Stimulated activated CD4-positive, alpha-beta T cell treated with anti-CD3 and anti-CD28 coated beads, Interleukin-4, amount 100 ng/mL, for 48 hours (primary cell): ENCODE data around the gene TPK1.
"Not testable (repeated sequence)": the region's sequence is repeated elsewhere in the genome, so short reads cannot be mapped to it uniquely, and the experiment has no call there.

Source experiments
- DNase-seq, 2 donors: peaks; one replicate each; pipeline ENCODE4 v3.0.0-alpha.2; 2020; ENCODE audit warnings: low read depth in 2 of 2

The TPK1 gene

GRCh38 chr7:144474800-144475615 lies 360.8 kb downstream of the TPK1 start:
- DNase-seq: no peak

DNA sequence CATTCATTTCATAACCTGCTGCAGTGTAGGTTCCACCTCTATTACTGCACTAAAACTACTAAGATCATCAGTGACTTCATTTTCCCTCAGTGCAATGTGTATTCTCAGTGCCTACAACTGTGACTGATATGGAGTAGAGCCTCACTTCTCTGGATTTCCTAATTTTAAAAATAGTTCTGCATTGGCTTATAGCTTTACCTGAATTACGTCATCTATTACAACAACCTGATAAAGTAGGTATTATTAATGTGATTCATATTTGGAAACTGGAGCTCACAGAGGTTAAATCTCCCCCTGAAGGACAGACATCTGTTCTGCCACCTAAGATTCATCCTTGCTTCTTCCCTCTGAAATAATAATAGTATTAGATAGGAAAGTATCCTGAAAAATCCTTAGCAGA lies 361.5 kb downstream of the TPK1 start:
- no peak for DNase-seq

DNA sequence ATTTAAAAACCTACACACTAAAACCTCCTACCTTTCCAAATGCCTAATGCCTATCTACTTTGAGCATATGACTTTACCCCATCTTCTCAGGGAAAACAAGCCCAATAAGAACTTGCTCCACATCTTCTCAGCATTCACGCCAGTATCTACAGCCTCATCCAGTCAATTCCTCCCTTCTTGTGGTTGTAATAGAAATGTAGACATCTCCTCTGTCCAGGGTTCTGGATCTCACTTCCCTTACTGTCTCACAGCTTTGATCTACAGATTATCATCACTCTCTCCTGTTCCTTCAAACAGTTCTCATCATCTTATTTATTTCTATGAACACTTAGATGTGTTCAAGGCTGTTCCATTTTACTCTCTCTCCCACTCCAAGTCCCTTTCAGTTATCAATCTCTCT lies 361.9 kb downstream of the TPK1 start:
- DNase-seq: no peak

GRCh38 chr7:144470078-144470477 lies 365.8 kb downstream of the TPK1 start:
- DNase-seq: no peak

DNA sequence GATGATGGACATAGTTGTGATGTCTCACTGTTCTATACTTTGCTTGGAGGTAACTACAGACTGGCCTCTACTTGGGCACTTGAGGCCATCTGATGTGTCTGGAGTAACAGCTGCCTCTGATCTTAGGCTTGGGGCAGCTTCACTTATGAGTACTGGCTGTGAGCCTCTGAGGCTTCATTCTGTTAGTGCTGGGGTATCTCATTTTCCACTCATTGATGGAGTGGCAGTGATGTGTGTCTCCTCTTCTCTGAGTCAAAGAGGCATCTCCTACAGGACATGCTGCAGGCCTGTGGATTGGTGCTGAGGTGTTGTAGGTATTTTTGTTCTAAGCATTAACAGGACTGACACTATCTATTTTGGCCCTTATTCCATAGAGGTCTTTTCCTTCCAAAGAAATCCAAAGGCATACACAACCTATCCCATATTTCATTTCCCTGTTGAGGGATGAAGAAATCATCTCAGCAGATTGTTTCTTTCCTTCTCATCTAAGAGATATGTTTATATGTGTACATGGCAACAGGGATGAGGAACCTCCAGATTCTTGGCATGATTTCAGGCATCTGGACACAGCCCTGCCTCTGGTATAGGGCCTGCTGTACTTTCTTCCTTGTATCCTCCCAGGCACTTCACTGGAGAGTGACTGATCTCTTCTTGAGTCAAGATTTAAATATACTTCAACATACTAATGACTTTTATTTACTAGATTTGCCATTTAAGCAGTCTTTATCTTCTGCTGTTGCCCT lies 366.7 kb downstream of the TPK1 start:
- no peak for DNase-seq

- DNase-seq: no peak
Measured at GRCh38 chr7:144459635-144460034, 376.2 kb downstream of the TPK1 start.

DNA sequence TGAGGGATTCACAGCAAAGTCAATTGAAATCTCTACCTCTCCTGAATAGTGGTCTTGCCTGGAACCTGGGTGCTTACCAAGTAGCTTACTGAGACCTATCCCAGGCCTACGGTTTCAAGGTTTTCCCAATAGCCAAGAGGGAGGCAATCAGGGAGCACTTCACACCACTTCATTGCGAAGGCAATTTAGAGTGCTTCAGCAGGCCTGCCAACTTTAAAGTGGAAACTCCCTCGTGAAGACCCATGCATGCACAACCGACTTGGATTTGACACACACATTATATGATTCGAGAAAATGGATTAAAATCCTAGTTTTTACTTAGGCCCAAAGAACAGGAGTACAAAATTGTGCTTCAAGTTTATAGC lies 380.8 kb downstream of the TPK1 start:
- DNase-seq: no peak

DNA sequence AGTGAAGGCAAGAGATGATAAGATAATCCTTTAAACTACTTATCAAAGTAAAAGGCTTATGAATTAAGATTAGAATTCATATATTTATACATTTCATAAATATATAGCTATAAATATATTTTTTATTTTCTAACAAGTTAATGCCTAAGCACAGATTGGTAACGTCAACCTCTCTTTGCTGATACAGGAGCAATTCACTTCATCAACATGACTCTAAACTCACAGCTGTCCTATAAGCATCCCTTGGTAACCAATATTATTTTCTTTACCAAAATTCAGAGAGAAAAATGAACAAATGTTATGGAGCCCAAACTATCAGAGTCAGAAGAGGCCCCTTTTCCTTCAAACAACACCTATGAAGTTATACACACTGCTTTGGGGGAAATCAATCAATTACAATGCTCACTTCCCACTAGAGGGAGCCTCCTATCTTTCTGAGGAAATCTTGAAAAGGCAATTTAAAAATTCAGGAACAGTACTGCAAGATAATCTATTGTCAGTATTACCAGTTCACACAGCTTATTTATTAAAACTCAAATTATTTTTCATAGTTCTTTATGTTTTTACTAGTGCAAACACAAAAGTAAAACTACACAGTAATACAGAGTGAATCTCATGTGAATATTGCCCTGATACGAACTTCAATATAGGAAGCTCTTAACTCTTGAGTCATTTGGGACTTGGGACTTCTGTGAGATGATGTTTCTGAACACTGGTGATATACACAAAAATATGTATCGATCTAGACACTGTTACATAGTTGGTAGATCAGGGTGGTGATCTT lies 381.4 kb downstream of the TPK1 start:
- DNase-seq: no peak

GRCh38 chr7:144452064-144452463 lies 383.8 kb downstream of the TPK1 start:
- no peak for DNase-seq

DNA sequence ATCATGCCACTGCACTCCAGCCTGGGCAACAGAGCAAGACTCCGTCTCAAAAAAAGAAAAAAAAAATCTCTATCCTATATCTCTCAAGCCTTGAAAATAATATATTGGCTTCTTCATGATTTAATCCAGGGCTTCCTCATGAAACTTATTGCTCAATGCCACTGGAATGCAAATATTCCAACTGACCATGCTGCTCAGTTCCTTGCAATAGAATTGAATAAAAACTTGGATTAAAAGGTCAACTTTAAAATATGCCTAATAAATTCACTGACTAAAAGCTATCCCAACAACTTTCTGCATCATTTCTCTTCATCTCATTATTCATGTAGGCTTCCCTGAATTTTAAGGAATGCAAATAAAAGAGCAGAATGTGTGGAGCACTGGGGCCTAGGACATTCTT lies 390.3 kb downstream of the TPK1 start:
- no peak for DNase-seq

DNA sequence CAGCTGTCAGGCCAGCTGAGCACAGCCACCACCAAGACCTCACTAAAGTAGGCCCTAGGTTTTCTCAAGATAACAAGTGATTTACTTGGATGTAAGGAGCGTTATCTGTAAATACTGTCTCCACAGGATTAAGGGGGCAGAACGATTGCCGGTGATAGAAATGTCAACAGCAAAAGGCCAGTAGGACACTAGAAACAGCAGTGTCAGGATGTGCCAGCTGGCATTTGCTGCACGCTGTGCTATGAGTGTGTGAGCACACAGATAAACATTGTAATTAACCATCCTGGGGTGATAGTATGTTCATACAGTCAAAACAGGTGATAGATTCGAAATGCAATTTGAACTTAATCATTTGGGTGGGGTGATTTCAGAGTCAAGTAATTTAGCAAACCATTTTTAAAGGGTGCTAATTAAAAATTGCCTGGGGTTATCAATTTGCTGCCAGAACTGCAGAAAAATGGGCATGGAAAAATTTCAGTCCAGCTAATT lies 396.1 kb downstream of the TPK1 start:
- no peak for DNase-seq

DNA sequence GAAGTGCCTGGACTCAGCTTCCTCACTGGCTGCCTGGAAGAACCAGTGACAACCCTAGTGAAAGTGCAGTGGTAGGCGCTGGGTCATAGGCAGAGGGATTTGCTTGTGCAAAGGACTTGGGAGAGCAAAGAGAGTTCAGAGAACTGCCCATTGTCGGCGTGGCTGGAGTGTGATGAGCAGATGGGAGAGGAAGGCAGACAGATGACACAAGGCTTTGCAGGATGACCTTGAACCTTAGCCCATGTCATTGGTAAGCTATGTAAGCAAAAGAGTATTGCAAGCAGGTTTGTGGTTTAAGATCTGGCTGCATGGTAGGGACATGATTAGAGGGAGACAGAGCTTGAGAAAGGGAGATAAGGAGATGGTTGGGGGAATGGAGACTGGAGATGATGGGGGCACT lies 397.1 kb downstream of the TPK1 start:
- no peak for DNase-seq

DNA sequence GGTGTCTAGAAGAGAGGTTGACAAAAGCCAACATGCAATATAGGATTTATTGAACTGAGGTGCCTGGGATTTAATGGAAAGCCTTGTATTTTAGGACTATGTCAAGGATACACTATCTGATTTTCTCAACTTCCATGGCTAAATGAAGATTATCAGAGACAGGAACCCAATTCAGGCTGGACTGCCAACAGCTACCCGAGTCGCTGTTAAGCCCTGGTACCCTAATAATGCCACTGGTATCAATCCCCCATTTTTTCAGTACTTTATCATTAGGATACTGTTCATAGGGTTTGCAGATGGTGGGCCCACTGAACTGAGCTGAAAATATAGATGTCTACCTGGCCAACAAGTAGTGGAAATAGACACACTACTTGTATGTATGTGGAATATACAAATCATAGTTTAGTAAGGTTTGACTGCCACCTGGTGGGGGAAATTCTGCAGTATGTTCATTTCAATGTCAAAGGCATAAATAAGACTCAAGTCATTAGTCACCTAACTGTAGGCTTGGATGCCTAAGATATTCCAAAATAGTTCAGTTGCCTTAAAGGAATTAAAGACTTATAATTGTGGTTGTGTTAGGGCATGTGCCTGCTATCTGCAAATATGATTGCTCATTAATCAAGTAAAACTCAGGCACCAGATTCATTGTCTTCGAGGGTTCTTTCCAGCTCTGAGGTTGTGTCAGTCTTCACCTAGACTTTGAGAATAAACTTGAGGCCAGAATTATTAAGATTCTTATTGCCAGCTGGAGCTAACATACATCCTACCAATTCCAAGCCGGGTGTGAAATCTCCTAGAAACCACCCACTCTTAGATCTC lies 398.3 kb downstream of the TPK1 start:
- DNase-seq: peak; percentile 37 to 44

DNA sequence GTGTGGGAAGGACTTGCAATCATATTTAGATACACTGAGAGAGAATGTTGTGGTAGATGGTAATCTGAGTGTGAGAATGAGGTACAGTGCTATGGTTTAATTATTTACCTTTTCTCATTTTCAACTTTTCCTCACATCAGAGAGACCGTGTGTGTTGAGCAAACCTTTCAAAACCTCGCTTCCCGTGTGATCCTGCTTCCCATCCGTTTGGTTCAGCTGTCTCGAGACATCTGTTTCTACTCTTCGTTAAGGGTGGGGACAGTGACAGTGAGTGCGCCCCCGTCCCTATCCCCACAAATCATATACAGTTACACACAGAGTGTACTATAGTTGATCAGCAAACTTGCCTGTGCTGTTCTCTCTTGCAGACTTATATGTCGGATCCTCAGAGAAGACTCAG lies 399.4 kb downstream of the TPK1 start:
- no peak for DNase-seq

DNA sequence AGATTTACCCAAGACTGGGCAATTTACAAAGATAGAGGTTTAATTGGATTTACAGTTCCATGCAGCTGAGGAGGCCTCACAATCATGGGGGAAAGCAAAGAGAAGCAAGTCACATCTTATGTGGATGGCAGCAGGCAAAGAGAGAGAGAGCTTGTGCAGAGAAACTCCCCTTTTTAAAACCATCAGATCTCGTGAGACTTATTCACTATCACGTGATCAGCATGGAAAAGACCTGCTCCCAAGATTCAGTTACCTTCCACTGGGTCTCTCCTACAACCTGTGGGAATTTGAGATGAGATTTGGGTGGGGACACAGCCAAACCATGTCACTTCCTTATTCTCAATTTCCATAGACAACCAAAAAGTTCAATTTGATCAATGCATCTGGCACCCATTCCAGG lies 407.4 kb downstream of the TPK1 start:
- no peak for DNase-seq

GRCh38 chr7:144427539-144427938 lies 408.3 kb downstream of the TPK1 start:
- DNase-seq: not testable (repeated sequence)

GRCh38 chr7:144418931-144419330 lies 416.9 kb downstream of the TPK1 start:
- not testable (repeated sequence) for DNase-seq

GRCh38 chr7:144416341-144416740 lies 419.5 kb downstream of the TPK1 start:
- no peak for DNase-seq

DNA sequence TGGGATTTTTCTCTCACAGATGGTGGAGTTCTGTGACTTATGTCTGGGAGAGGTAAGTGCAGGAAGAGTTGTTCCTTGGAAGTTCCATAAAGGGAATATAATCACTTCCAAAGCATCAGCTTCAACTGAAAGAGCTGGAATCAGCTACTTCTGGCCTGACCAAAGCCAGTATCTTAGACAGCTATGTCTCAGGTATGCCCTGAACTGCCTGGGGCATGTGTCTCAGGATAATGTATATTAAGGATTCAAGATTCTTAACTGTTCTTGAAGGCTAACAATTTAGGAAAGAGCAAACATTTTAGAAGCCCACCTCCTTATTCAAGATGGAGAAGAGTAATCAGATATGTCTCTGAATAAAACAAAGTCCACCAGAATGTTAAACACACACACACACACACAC lies 420.0 kb downstream of the TPK1 start:
- DNase-seq: no peak

DNA sequence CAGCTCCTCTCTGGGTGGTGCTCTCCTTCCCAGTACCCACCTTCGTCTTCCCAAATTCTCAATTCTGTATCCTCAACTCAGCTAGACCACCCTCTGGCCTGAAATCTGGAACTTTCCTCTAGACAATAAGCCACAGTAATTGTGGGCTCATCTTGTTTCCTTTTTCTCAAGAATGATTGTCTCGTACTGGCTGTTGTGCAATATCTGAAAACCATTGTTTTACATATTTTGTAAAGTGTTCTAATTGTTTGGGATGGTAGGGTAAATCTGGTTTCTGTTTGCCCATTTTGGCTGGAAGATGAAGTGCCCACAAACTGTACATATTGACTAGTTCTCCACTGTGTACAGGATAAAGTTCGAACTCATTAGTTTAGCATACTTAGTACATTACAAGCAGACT lies 421.0 kb downstream of the TPK1 start:
- DNase-seq: no peak

GRCh38 chr7:144410441-144410840 lies 425.4 kb downstream of the TPK1 start:
- no peak for DNase-seq

GRCh38 chr7:144408121-144408520 lies 427.7 kb downstream of the TPK1 start:
- DNase-seq: no peak
